Pancreas (tissue), 10 donors: ENCODE results near the gene CSNK1G1. TPM values are rescaled to one million over a fixed set of nuclear protein-coding genes. Genes with fewer than 3 reads are reported as not detected.
"Not testable (repeated sequence)": the region's sequence is repeated elsewhere in the genome, so short reads cannot be mapped to it uniquely, and the experiment has no call there.

Experiments
- ATAC-seq, 4 donors: fragments of 200-7000 bp; cut with Tn5 transposase; one replicate each; pipeline versions ENCODE4 v1.8.0 to v1.9.1; 2020; ENCODE audit warnings: mild to moderate bottlenecking in 4 of 4, moderate library complexity in 4 of 4
- DNase-seq, 6 donors: peaks; one replicate each; pipeline ENCODE4 v3.0.0-alpha.2; 2020
- FAIRE-seq: peaks from 2 replicates; lab custom pipeline; 2012; peaks lifted over from hg19 to GRCh38; lab: Jason Lieb, UNC
- H3K27ac ChIP-seq, 4 donors: fragments of 200-600 bp; sonication (generic); 1 replicate in 3 of 4; 2 replicates in 1 of 4; pipeline versions ENCODE4 v1.5.0 to v1.8.0; 2020
- H3K27me3 ChIP-seq, 4 donors: fragments of 200-600 bp; one replicate each; pipeline ENCODE4 v1.8.0; 2021
- H3K36me3 ChIP-seq, 3 donors: fragments of 200-600 bp; sonication (generic) in 1 of 3; one replicate each; pipeline versions ENCODE4 v1.5.0 to v1.8.0; 2020 to 2021
- H3K4me1 ChIP-seq, 3 donors: fragments of 200-600 bp; one replicate each; pipeline ENCODE4 v1.8.0; 2021
- H3K4me3 ChIP-seq, 4 donors: fragments of 200-600 bp; sonication (generic) in 2 of 4; one replicate each; pipeline versions ENCODE4 v1.5.0 to v1.8.0; 2020 to 2021
- H3K9me3 ChIP-seq, 4 donors: fragments of 200-600 bp; one replicate each; pipeline ENCODE4 v1.8.0; 2021
- CTCF ChIP-seq, 4 donors: fragments of 200-600 bp; sonication (generic) in 3 of 4; IDR thresholded peaks; one replicate each; pipeline versions ENCODE4 v1.5.0 to v1.8.0; 2021; ENCODE audit warnings: antibody characterized with exemption in 4 of 4
- WGBS, 2 donors: extraction: QIAGEN DNeasy Blood & Tissue Kit; methylation state at CpG; one replicate each; pipeline ENCODE4 v1.1.7; 2013; 5-methylcytosine and 5-hydroxymethylcytosine counted together
- intact Hi-C, 3 donors: fragments of 100-400 bp; cut with DNase I; formaldehyde crosslinking; loops; one replicate each; pipeline versions ENCODE4 v1.11.1 to v1.14.2; 2022
- polyA plus RNA-seq, 2 donors: library from polyadenylated mRNA; stranded (reverse); fragments of 200-250 nt; gene quantifications; one replicate each; pipeline ENCODE4 v1.2.3, GENCODE V29; 2013
- total RNA-seq, 6 donors: library from RNA; stranded (reverse); fragmentation: NEBNext Ultra II Directional in 4 of 6; extraction: Animal tissue kit (Norgen Biotek cat#: 25700) in 4 of 6; gene quantifications; one replicate each; pipeline versions ENCODE4 v1.2.1 to v1.2.4, GENCODE V29; 2021 to 2023
- donor health status: healthy with polysubstance abuse.
- donor health status: DM: no; HTN: no; CAD: no; lungs with moderate emphysema.
- donor health status: DM: no; HTN: no; CAD: no.
- donor health status: control.
- donor health status: control.
- donor health status: Bipolar disorder and iron deficiency.
- donor health status: DM: yes; HTN: yes; CAD: no.
- donor health status: DM: no; HTN: no; CAD: no.
- donor health status: DM: no; HTN: no; CAD: no.
- donor health status: DM: yes; HTN: yes; CAD: no.

CSNK1G1 gene
- total and polyA plus RNA-seq, 8 donors: 2.4 to 12.1 (median 7.0) TPM

- TF ChIP-seq CTCF (IDR thresholded peaks at IDR 0.05): no peak
- Histone ChIP-seq H3K4me1 (peaks cover 0 to 12% (median 9%) of the 10 kb centered on the region in 3 donors), H3K27me3 (no peaks in the 10 kb centered on the region), H3K36me3 (no peaks in the 10 kb centered on the region), H3K9me3 (no peaks in the 10 kb centered on the region), H3K4me3 (no peak overlapping the region), H3K27ac (no peak overlapping the region)
- 14 to 31% methylated on average over 2 of the region's 2 CpGs for WGBS, 2 donors
- no peak for FAIRE-seq
- intact Hi-C loops: no loop called here
- DNase-seq: peak in 2 of 6 donors; percentile 20 to 30
- ATAC-seq: peak in 3 of 4 donors; percentile 40 to 66 (median 61)
Observed at GRCh38 chr15:64224511-64224910, 131.5 kb downstream of the CSNK1G1 start.

GRCh38 chr15:64223882-64224281 lies 132.1 kb downstream of the CSNK1G1 start:
- ATAC-seq (no peak), DNase-seq (no peak), FAIRE-seq (no peak)
- Histone ChIP-seq H3K36me3 (no peaks in the 10 kb centered on the region), H3K4me1 (peaks cover 0 to 12% (median 9%) of the 10 kb centered on the region in 3 donors), H3K9me3 (no peaks in the 10 kb centered on the region), H3K27ac (no peak overlapping the region), H3K4me3 (no peak overlapping the region), H3K27me3 (no peaks in the 10 kb centered on the region)
- intact Hi-C loops: no loop called here
- TF ChIP-seq CTCF (IDR thresholded peaks at IDR 0.05): no peak

GRCh38 chr15:64222573-64223366 lies 133.2 kb downstream of the CSNK1G1 start:
- no peaks in the 10 kb centered on the region for H3K36me3 ChIP-seq
- no peaks in the 10 kb centered on the region for H3K9me3 ChIP-seq
- no peak overlapping the region for H3K4me3 ChIP-seq
- no peak overlapping the region for H3K27ac ChIP-seq
- 84 to 90% methylated on average over 3 of the region's 3 CpGs for WGBS, 2 donors
- DNase-seq (no peak), FAIRE-seq (no peak), ATAC-seq (no peak)
- peaks cover 0 to 12% (median 9%) of the 10 kb centered on the region in 3 donors for H3K4me1 ChIP-seq
- no peak for TF ChIP-seq CTCF (IDR thresholded peaks at IDR 0.05)
- intact Hi-C loops: no loop called here
- H3K27me3 ChIP-seq: no peaks in the 10 kb centered on the region

GRCh38 chr15:64221911-64222310 lies 134.1 kb downstream of the CSNK1G1 start:
- WGBS, 2 donors: 95% methylated on average over 1 of the region's 1 CpG
- DNase-seq, FAIRE-seq, H3K9me3 ChIP-seq, H3K4me3 ChIP-seq, H3K27ac ChIP-seq, ATAC-seq, H3K27me3 ChIP-seq, intact Hi-C loops, H3K36me3 ChIP-seq: not testable (repeated sequence)
- peaks cover 0 to 18% (median 11%) of the 10 kb centered on the region in 3 donors for H3K4me1 ChIP-seq

GRCh38 chr15:64217429-64217750 lies 138.6 kb downstream of the CSNK1G1 start:
- not testable (repeated sequence) for H3K4me3 ChIP-seq, FAIRE-seq, ATAC-seq, DNase-seq, H3K27ac ChIP-seq, H3K27me3 ChIP-seq, H3K9me3 ChIP-seq, H3K36me3 ChIP-seq
- 84 to 90% methylated on average over 5 of the region's 5 CpGs for WGBS, 2 donors
- peaks cover 0 to 11% (median 5%) of the 10 kb centered on the region in 3 donors for H3K4me1 ChIP-seq
- intact Hi-C loops: loop anchor here in 1 of 3 donors (10.0 kb wide), 1 partner anchor 137 kb away; the partner anchor contains the start of gene CSNK1G1
